22Rv1 (cell line): ENCODE results near the gene ANKRD28.

Experiments used
- CTCF ChIP-seq: fragments of 450-650 bp; IDR thresholded peaks from 2 replicates; pipeline ENCODE4 v1.5.1; 2017; ENCODE audit warnings: mild to moderate bottlenecking
- ZFX ChIP-seq: fragments of 450-650 bp; IDR thresholded peaks from 2 replicates; pipeline ENCODE4 v1.6.1; 2017; ENCODE audit warnings: antibody characterized with exemption, borderline replicate concordance

GRCh38 chr3:15794303-15794771 lies 3.4 kb downstream of the ANKRD28 start:
- TF ChIP-seq CTCF, result no peak
- no peak for TF ChIP-seq ZFX
